Measurements from ENCODE around the gene STK32C. TPM values are rescaled to one million over a fixed set of nuclear protein-coding genes. Genes with fewer than 3 reads are reported as not detected.
"Not testable (repeated sequence)": the region's sequence is repeated elsewhere in the genome, so short reads cannot be mapped to it uniquely, and the experiment has no call there.

STK32C gene
- total RNA-seq, 4 donors from 2014 or later = 3.7 to 13.9 (median 6.7) TPM

GRCh38 chr10:132163826-132164515 is 143.8 kb downstream of the STK32C start:
- H3K4me1 ChIP-seq = peaks cover 11 to 18% of the 10 kb centered on the region in 2 donors
- intact Hi-C loops (cut with DNase I; ENCODE audit: low total_unique reads) (loop anchor here (5.0 kb wide), 1 partner anchor 277 kb away; no protein-coding TSS in a partner anchor), in situ Hi-C loops (cut with MboI; ENCODE audit: low sequenced_read_pairs in 4 of 4) (no loop called here)
- ATAC-seq = no peak
- DNase-seq = no peak
- no peaks in the 10 kb centered on the region for H3K36me3 ChIP-seq
- H3K27ac ChIP-seq = no peak overlapping the region
- H3K27me3 ChIP-seq = no peaks in the 10 kb centered on the region
- TF ChIP-seq POLR2A (IDR thresholded peaks at IDR 0.05) = no peak
- TF ChIP-seq, protein P1, sequence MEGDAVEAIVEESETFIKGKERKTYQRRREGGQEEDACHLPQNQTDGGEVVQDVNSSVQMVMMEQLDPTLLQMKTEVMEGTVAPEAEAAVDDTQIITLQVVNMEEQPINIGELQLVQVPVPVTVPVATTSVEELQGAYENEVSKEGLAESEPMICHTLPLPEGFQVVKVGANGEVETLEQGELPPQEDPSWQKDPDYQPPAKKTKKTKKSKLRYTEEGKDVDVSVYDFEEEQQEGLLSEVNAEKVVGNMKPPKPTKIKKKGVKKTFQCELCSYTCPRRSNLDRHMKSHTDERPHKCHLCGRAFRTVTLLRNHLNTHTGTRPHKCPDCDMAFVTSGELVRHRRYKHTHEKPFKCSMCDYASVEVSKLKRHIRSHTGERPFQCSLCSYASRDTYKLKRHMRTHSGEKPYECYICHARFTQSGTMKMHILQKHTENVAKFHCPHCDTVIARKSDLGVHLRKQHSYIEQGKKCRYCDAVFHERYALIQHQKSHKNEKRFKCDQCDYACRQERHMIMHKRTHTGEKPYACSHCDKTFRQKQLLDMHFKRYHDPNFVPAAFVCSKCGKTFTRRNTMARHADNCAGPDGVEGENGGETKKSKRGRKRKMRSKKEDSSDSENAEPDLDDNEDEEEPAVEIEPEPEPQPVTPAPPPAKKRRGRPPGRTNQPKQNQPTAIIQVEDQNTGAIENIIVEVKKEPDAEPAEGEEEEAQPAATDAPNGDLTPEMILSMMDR (IDR thresholded peaks at IDR 0.05 in 4 of 5, conservative IDR thresholded peaks at IDR 0.05 in 1 of 5) = no peak
- H3K4me3 ChIP-seq = no peak overlapping the region
- no peaks in the 10 kb centered on the region for H3K9me3 ChIP-seq

- Histone ChIP-seq H3K9me3 (no peaks in the 10 kb centered on the region), H3K27me3 (no peaks in the 10 kb centered on the region), H3K27ac (no peak overlapping the region), H3K36me3 (no peaks in the 10 kb centered on the region), H3K4me1 (peaks cover 11 to 18% of the 10 kb centered on the region in 2 donors), H3K4me3 (no peak overlapping the region)
- ATAC-seq (no peak), DNase-seq (no peak)
- intact Hi-C loops (cut with DNase I; ENCODE audit: low total_unique reads) = loop anchor here (5.0 kb wide), 1 partner anchor 276 kb away; no protein-coding TSS in a partner anchor
- in situ Hi-C loops (cut with MboI; ENCODE audit: low sequenced_read_pairs in 4 of 4) = no loop called here
- TF ChIP-seq, protein P1 (IDR thresholded peaks at IDR 0.05 in 4 of 5, conservative IDR thresholded peaks at IDR 0.05 in 1 of 5) = peak in 1 of 5 experiments; percentile 21
- TF ChIP-seq POLR2A (IDR thresholded peaks at IDR 0.05) = no peak
Measured at GRCh38 chr10:132163278-132163765, 144.4 kb downstream of the STK32C start.

- no peak overlapping the region for H3K4me3 ChIP-seq
- no peaks in the 10 kb centered on the region for H3K9me3 ChIP-seq
- peaks cover 11 to 18% of the 10 kb centered on the region in 2 donors for H3K4me1 ChIP-seq
- H3K27ac ChIP-seq = peak overlapping the region in 1 of 4 donors; percentile 10
- intact Hi-C loops (cut with DNase I; ENCODE audit: low total_unique reads) (loop anchor here (5.0 kb wide), 1 partner anchor 275 kb away; no protein-coding TSS in a partner anchor), in situ Hi-C loops (cut with MboI; ENCODE audit: low sequenced_read_pairs in 4 of 4) (no loop called here)
- DNase-seq (no peak), ATAC-seq (no peak)
- TF ChIP-seq, protein P1 (IDR thresholded peaks at IDR 0.05 in 4 of 5, conservative IDR thresholded peaks at IDR 0.05 in 1 of 5) = no peak
- no peak for TF ChIP-seq POLR2A (IDR thresholded peaks at IDR 0.05)
- H3K27me3 ChIP-seq = no peaks in the 10 kb centered on the region
- H3K36me3 ChIP-seq = no peaks in the 10 kb centered on the region
Measured at GRCh38 chr10:132162590-132163277, 145.0 kb downstream of the STK32C start.

DNA sequence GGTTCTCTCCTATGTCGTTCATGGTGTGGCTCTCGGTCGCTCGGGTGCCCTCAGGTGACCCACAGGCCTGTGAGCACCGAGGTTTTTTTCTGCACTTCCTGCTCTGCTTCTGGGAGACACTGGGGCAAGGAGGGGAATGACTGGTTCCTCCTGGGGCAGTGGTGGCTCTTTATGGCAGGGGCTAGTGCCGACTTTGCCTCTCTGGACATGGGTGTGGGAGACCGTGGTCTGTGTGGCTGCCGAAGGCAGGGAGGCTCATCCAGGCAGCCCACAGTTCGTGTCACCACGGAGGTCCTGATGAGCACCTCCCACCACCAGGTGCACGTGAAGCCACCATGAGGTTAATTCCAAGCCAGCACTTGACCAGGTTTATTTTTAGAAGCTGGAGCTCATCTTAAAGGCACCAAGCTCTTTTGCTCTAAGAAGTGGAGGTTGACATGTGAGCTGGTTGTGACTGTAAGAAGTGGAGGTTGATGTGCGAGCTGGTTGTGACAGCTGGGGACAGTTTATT is 145.7 kb downstream of the STK32C start:
- Histone ChIP-seq H3K27ac (no peak overlapping the region), H3K27me3 (no peaks in the 10 kb centered on the region), H3K4me3 (no peak overlapping the region), H3K9me3 (no peaks in the 10 kb centered on the region), H3K4me1 (peaks cover 11 to 18% of the 10 kb centered on the region in 2 donors), H3K36me3 (no peaks in the 10 kb centered on the region)
- DNase-seq (peak; percentile 22 to 29), ATAC-seq (peak; percentile 93 to 97)
- intact Hi-C loops (cut with DNase I; ENCODE audit: low total_unique reads) = loop anchor here (5.0 kb wide), 1 partner anchor 275 kb away; no protein-coding TSS in a partner anchor
- in situ Hi-C loops (cut with MboI; ENCODE audit: low sequenced_read_pairs in 4 of 4) = no loop called here
- TF ChIP-seq, protein P1 (IDR thresholded peaks at IDR 0.05 in 4 of 5, conservative IDR thresholded peaks at IDR 0.05 in 1 of 5) = no peak
- TF ChIP-seq POLR2A (IDR thresholded peaks at IDR 0.05) = no peak

DNA sequence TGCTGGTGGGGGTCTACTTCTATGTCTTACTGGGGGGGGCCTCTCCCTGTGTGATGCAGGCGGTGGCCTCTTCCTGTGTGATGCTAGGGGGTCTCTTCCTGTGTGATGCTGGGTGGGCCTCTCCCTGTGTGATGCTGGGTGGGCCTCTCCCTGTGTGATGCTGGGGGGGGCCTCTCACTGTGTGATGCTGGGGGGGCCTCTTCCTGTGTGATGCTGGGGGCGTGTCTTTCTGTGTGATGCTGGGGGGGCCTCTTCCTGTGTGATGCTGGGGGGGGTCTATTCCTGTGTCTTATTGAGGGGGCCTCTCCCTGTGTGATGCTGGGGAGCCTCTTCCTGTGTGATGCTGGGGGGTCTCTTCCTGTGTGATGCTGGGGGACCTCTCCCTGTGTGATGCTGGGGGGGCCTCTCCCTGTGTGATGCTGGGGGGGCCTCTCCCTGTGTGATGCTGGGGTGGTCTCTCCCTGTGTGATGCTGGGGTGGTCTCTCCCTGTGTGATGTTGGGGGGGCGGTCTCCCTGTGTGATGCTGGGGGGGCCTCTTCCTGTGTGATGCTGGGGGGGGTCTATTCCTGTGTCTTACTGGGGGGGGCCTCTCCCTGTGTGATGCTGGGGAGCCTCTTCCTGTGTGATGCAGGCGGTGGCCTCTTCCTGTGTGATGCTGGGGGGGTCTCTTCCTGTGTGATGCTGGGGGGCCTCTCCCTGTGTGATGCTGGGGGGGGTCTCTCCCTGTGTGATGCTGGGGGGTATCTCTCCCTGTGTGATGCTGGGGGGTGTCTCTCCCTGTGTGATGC is 146.7 kb downstream of the STK32C start:
- H3K9me3 ChIP-seq; ATAC-seq; H3K4me3 ChIP-seq; H3K27me3 ChIP-seq; DNase-seq; H3K27ac ChIP-seq; H3K36me3 ChIP-seq; in situ Hi-C loops (cut with MboI; ENCODE audit: low sequenced_read_pairs in 4 of 4): not testable (repeated sequence)
- peaks cover 11 to 18% of the 10 kb centered on the region in 2 donors for H3K4me1 ChIP-seq
- intact Hi-C loops (cut with DNase I; ENCODE audit: low total_unique reads) = loop anchor here (5.0 kb wide), 1 partner anchor 274 kb away; no protein-coding TSS in a partner anchor

DNA sequence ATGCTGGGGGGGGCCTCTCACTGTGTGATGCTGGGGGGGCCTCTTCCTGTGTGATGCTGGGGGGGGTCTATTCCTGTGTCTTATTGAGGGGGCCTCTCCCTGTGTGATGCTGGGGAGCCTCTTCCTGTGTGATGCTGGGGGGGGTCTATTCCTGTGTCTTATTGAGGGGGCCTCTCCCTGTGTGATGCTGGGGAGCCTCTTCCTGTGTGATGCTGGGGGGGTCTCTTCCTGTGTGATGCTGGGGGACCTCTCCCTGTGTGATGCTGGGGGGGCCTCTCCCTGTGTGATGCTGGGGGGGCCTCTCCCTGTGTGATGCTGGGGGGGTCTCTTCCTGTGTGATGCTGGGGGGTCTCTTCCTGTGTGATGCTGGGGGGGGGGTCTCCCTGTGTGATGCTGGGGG is 147.5 kb downstream of the STK32C start:
- H3K36me3 ChIP-seq; in situ Hi-C loops (cut with MboI; ENCODE audit: low sequenced_read_pairs in 4 of 4); DNase-seq; H3K4me3 ChIP-seq; H3K27ac ChIP-seq; H3K9me3 ChIP-seq; H3K27me3 ChIP-seq; ATAC-seq: not testable (repeated sequence)
- intact Hi-C loops (cut with DNase I; ENCODE audit: low total_unique reads) = loop anchor here (5.0 kb wide), 1 partner anchor 273 kb away; no protein-coding TSS in a partner anchor
- H3K4me1 ChIP-seq = peaks cover 11 to 18% of the 10 kb centered on the region in 2 donors

All from gastrocnemius medialis (tissue), 4 donors.